B cell (primary cell): ENCODE results near the gene KANK3. TPM values are rescaled to one million over a fixed set of nuclear protein-coding genes. Genes with fewer than 3 reads are reported as not detected.

Experiments
- ATAC-seq: fragments of 200-7000 bp; cut with Tn5 transposase; one replicate; pipeline ENCODE4 v1.10.0; 2021; ENCODE audit warnings: low read depth, mild to moderate bottlenecking, moderate number of reproducible peaks, moderate library complexity
- CTCF ChIA-PET: fragments of 350-600 bp; sonication (Branson Sonifier 250); formaldehyde crosslinking; loops from one replicate; lab custom pipeline; 2021; ENCODE audit warnings: antibody characterized with exemption, inconsistent platforms; lab: Charles Lee
- POLR2A ChIA-PET: fragments of 350-600 bp; sonication (Branson Sonifier 250); formaldehyde crosslinking; loops from one replicate; lab custom pipeline; 2021; ENCODE audit warnings: antibody characterized with exemption; lab: Charles Lee
- DNase-seq: peaks from one replicate; pipeline ENCODE4 v3.0.0; 2013
- H2AFZ ChIP-seq: 2 replicates; pipeline ENCODE4 v1.6.1; 2012; ENCODE audit warnings: mild to moderate bottlenecking, low read depth, low read length; ENCODE audit not compliant: insufficient read depth, poor library complexity, severe bottlenecking
- H3K27ac ChIP-seq, 2 donors: 1 replicate in 1 of 2; 2 replicates in 1 of 2; pipeline ENCODE4 v1.5.1; 2012 to 2013; ENCODE audit warnings: low read length in 2 of 2, mild to moderate bottlenecking in 2 of 2, moderate library complexity in 1 of 2
- H3K27me3 ChIP-seq, 4 experiments: fragments of 200-600 bp in 1 of 4; sonication (generic) in 1 of 4; replicated peaks in 1 of 4; 1 replicate in 2 of 4; 2 replicates in 2 of 4; pipeline versions ENCODE4 v1.6.1 to v1.7.0; 2013 to 2016; ENCODE audit warnings: low read length in 3 of 4, mild to moderate bottlenecking in 2 of 4, mixed read lengths in 1 of 4, moderate library complexity in 1 of 4; ENCODE audit not compliant: insufficient read depth in 4 of 4, control insufficient read depth in 3 of 4; ENCODE audit errors: control extremely low read depth in 1 of 4
- H3K36me3 ChIP-seq, 2 experiments: replicated peaks in 1 of 2; 1 replicate in 1 of 2; 2 replicates in 1 of 2; pipeline versions ENCODE4 v1.6.1 to v1.7.1; 2013; ENCODE audit warnings: low read length in 1 of 2; ENCODE audit not compliant: insufficient read depth in 2 of 2, control insufficient read depth in 1 of 2; ENCODE audit errors: control extremely low read depth in 1 of 2, extremely low read depth in 1 of 2
- H3K4me1 ChIP-seq, 2 donors: fragments of 200-600 bp in 1 of 2; sonication (generic) in 1 of 2; 1 replicate in 1 of 2; 2 replicates in 1 of 2; pipeline versions ENCODE4 v1.5.1 to v1.6.1; 2013 to 2017; ENCODE audit warnings: low read length in 2 of 2; ENCODE audit not compliant: control insufficient read depth in 2 of 2, insufficient read depth in 2 of 2
- H3K4me2 ChIP-seq: replicated peaks from 2 replicates; pipeline ENCODE3; 2012; ENCODE audit warnings: mild to moderate bottlenecking, low read depth, low read length; ENCODE audit not compliant: poor library complexity, severe bottlenecking
- H3K4me3 ChIP-seq, 5 experiments: fragments of 200-600 bp in 1 of 5; sonication (generic) in 1 of 5; 1 replicate in 3 of 5; 2 replicates in 2 of 5; pipeline versions ENCODE4 v1.5.1 to v1.7.0; 2011 to 2016; ENCODE audit warnings: low read length in 4 of 5, mild to moderate bottlenecking in 4 of 5, low read depth in 2 of 5, control low read depth in 1 of 5, moderate library complexity in 1 of 5; ENCODE audit not compliant: insufficient read depth in 1 of 5; ENCODE audit errors: control extremely low read depth in 1 of 5, extremely low read depth in 1 of 5
- H3K79me2 ChIP-seq: fragments of 200-600 bp; sonication (generic); one replicate; pipeline ENCODE4 v1.6.0; 2016; ENCODE audit warnings: low read length; ENCODE audit not compliant: control insufficient read depth, insufficient read depth
- H3K9ac ChIP-seq: fragments of 200-600 bp; sonication (generic); 2 replicates; pipeline ENCODE4 v1.6.1; 2017; ENCODE audit warnings: mild to moderate bottlenecking, low read length, moderate library complexity
- H3K9me3 ChIP-seq, 3 donors: one replicate each; pipeline versions ENCODE4 v1.6.1 to v1.7.1; 2013; ENCODE audit warnings: low read length in 2 of 3; ENCODE audit not compliant: control insufficient read depth in 2 of 3, insufficient read depth in 1 of 3; ENCODE audit errors: control extremely low read depth in 1 of 3
- H4K20me1 ChIP-seq: 2 replicates; pipeline ENCODE4 v1.6.0; 2012; ENCODE audit warnings: mild to moderate bottlenecking, low read length; ENCODE audit not compliant: insufficient read depth, control insufficient read depth, poor library complexity, severe bottlenecking
- H3K27ac Mint-ChIP-seq: one replicate; pipeline ENCODE4 v1.8.0; 2021; ENCODE audit warnings: mixed read lengths
- H3K27me3 Mint-ChIP-seq: one replicate; pipeline ENCODE4 v1.8.0; 2021; ENCODE audit warnings: mixed read lengths
- H3K4me1 Mint-ChIP-seq: one replicate; pipeline ENCODE4 v1.8.0; 2021; ENCODE audit warnings: mixed read lengths
- H3K4me3 Mint-ChIP-seq: one replicate; pipeline ENCODE4 v1.8.0; 2021; ENCODE audit warnings: mixed read lengths
- H3K9me3 Mint-ChIP-seq: one replicate; pipeline ENCODE4 v1.8.0; 2022; ENCODE audit warnings: mixed read lengths; ENCODE audit not compliant: insufficient read depth
- CTCF ChIP-seq: fragments of 200-600 bp; IDR thresholded peaks from one replicate; pipeline ENCODE4 v1.8.0; 2022; ENCODE audit warnings: antibody characterized with exemption, mild to moderate bottlenecking
- EZH2 ChIP-seq: IDR thresholded peaks from 2 replicates; pipeline ENCODE4 v1.6.1; 2012; ENCODE audit warnings: borderline replicate concordance, low read depth, mild to moderate bottlenecking, moderate library complexity, low read length; ENCODE audit not compliant: insufficient read depth, poor library complexity, severe bottlenecking
- WGBS: methylation state at CpG from one replicate; pipeline ENCODE4 v1.1.5; 2013; ENCODE audit warnings: missing lambda C conversion rate; ENCODE audit not compliant: insufficient coverage; 5-methylcytosine and 5-hydroxymethylcytosine counted together
- intact Hi-C: fragments of 100-400 bp; cut with micrococcal nuclease; formaldehyde crosslinking; loops from one replicate; pipeline ENCODE4 v1.10.0; 2022
- polyA plus RNA-seq: library from polyadenylated mRNA; depleted of rRNA; stranded (reverse); fragments of >200 nt; gene quantifications from 2 replicates; pipeline ENCODE4 v1.2.3, GENCODE V29; 2012
- total RNA-seq, 2 donors: library from RNA; stranded (reverse); fragments of 120-200 nt in 1 of 2; gene quantifications; 1 replicate in 1 of 2; 2 replicates in 1 of 2; pipeline versions ENCODE4 v1.2.3 to v1.2.4, GENCODE V29; 2013 to 2022

Gene KANK3
- total and polyA plus RNA-seq, 2 donors (not counting 1 experiment from before 2014, with no cell fraction given), result 0.27 to 0.34 TPM

- H2AFZ ChIP-seq, result no peak overlapping the region
- DNase-seq (no peak), ATAC-seq (no peak)
- H3K4me3 ChIP-seq, result no peak overlapping the region
- no peak overlapping the region for H3K4me3 Mint-ChIP-seq
- TF ChIP-seq EZH2, result no peak
- no peak for TF ChIP-seq CTCF
- no peaks in the 10 kb centered on the region for H4K20me1 ChIP-seq
- no peak overlapping the region for H3K9ac ChIP-seq
- H3K27me3 Mint-ChIP-seq, result no peaks in the 10 kb centered on the region
- WGBS, result 79% methylated on average over 3 of the region's 3 CpGs
- no peak overlapping the region for H3K27ac ChIP-seq
- H3K27me3 ChIP-seq, result peaks cover 0 to 19% (median 8%) of the 10 kb centered on the region in 4 experiments
- H3K79me2 ChIP-seq, result no peaks in the 10 kb centered on the region
- intact Hi-C loops, result no loop called here
- no peak overlapping the region for H3K4me2 ChIP-seq
- CTCF ChIA-PET, result no interaction called here
- peaks cover 1 to 9% of the 10 kb centered on the region in 2 donors for H3K4me1 ChIP-seq
- peaks cover 0 to 6% (median 0%) of the 10 kb centered on the region in 3 donors for H3K9me3 ChIP-seq
- H3K36me3 ChIP-seq, result no peaks in the 10 kb centered on the region
- no peak overlapping the region for H3K27ac Mint-ChIP-seq
- H3K9me3 Mint-ChIP-seq, result no peaks in the 10 kb centered on the region
- peaks cover 2% of the 10 kb centered on the region for H3K4me1 Mint-ChIP-seq
- POLR2A ChIA-PET, result interaction anchor here (1.1 kb wide), 1 partner anchor 9 kb away, joined by 3 read pairs; the partner anchor contains the start of genes NDUFA7 and RPS28
Measured at GRCh38 chr19:8329996-8330395, 13.1 kb downstream of the KANK3 start.

GRCh38 chr19:8325454-8325853, 17.6 kb downstream of the KANK3 start:
- Mint-ChIP-seq H3K4me3 (no peak overlapping the region), H3K27ac (no peak overlapping the region), H3K27me3 (no peaks in the 10 kb centered on the region), H3K9me3 (no peaks in the 10 kb centered on the region), H3K4me1 (peaks cover 29% of the 10 kb centered on the region)
- intact Hi-C loops, result no loop called here
- no peaks in the 10 kb centered on the region for H3K9me3 ChIP-seq
- no peak for ATAC-seq
- H2AFZ ChIP-seq, result no peak overlapping the region
- H3K79me2 ChIP-seq, result peaks cover 32% of the 10 kb centered on the region
- POLR2A ChIA-PET, result interaction anchor here (0.7 to 1.7 kb wide), 3 partner anchors 9 to 810 kb away, joined by 3 to 8 read pairs (median 5); no protein-coding TSS in a partner anchor
- peaks cover 0 to 3% (median 2%) of the 10 kb centered on the region in 4 experiments for H3K27me3 ChIP-seq
- no peak overlapping the region for H3K4me2 ChIP-seq
- DNase-seq, result no peak
- peaks cover 13 to 29% of the 10 kb centered on the region in 2 donors for H3K4me1 ChIP-seq
- H3K27ac ChIP-seq, result no peak overlapping the region
- no peak overlapping the region for H3K9ac ChIP-seq
- no peak overlapping the region for H3K4me3 ChIP-seq
- 100% methylated on average over 1 of the region's 3 CpGs for WGBS
- CTCF ChIA-PET, result interaction anchor here (0.7 kb wide), 1 partner anchor 254 kb away, joined by 3 read pairs; no protein-coding TSS in a partner anchor
- peaks cover 0 to 20% of the 10 kb centered on the region in 2 experiments for H3K36me3 ChIP-seq
- peaks cover 8% of the 10 kb centered on the region for H4K20me1 ChIP-seq
- no peak for TF ChIP-seq EZH2
- no peak for TF ChIP-seq CTCF
